CD1c-positive myeloid dendritic cell (primary cell): ENCODE results near the gene HP.
A peak's percentile ranks its signal among the peaks of the same experiment; 100 is the strongest.
"Not testable (repeated sequence)": the region's sequence is repeated elsewhere in the genome, so short reads cannot be mapped to it uniquely, and the experiment has no call there.

Experiments used
- DNase-seq: peaks from one replicate; pipeline ENCODE4 v3.0.0-alpha.2; 2016; ENCODE audit errors: extremely low spot score

HP gene

GRCh38 chr16:72043539-72043938 is 10.8 kb upstream of the HP start:
- DNase-seq, result no peak

- DNase-seq, result no peak
Observed at GRCh38 chr16:72044296-72044695, 10.0 kb upstream of the HP start.

GRCh38 chr16:72044825-72045359 is 9.4 kb upstream of the HP start:
- DNase-seq, result no peak

GRCh38 chr16:72049110-72049509 is 5.2 kb upstream of the HP start:
- DNase-seq, result no peak

GRCh38 chr16:72050769-72051464 is 3.4 kb upstream of the HP start:
- DNase-seq, result peak; percentile 13

- peak; percentile 69 for DNase-seq
Observed at GRCh38 chr16:72051818-72052217, 2.5 kb upstream of the HP start.

GRCh38 chr16:72055911-72056310 is 1.6 kb downstream of the HP start:
- DNase-seq, result no peak

- DNase-seq, result not testable (repeated sequence)
Observed at GRCh38 chr16:72057313-72057712, 3.0 kb downstream of the HP start.

- DNase-seq, result not testable (repeated sequence)
Observed at GRCh38 chr16:72059060-72059459, 4.8 kb downstream of the HP start.

- no peak for DNase-seq
Observed at GRCh38 chr16:72060405-72060804, 6.1 kb downstream of the HP start.

GRCh38 chr16:72061564-72061963 is 7.3 kb downstream of the HP start:
- no peak for DNase-seq

GRCh38 chr16:72064361-72064894 is 10.1 kb downstream of the HP start:
- DNase-seq, result no peak

GRCh38 chr16:72066747-72067146 is 12.4 kb downstream of the HP start:
- peak; percentile 34 for DNase-seq

GRCh38 chr16:72068930-72069329 is 14.6 kb downstream of the HP start:
- DNase-seq, result no peak

GRCh38 chr16:72072514-72073342 is 18.4 kb downstream of the HP start:
- DNase-seq, result no peak

GRCh38 chr16:72073560-72074230 is 19.4 kb downstream of the HP start:
- DNase-seq, result no peak

GRCh38 chr16:72075067-72075466 is 20.8 kb downstream of the HP start:
- not testable (repeated sequence) for DNase-seq

- DNase-seq, result not testable (repeated sequence)
Observed at GRCh38 chr16:72076991-72077706, 22.8 kb downstream of the HP start.

GRCh38 chr16:72083778-72084404 is 29.6 kb downstream of the HP start:
- DNase-seq, result no peak

- DNase-seq, result no peak
Observed at GRCh38 chr16:72084445-72084844, 30.1 kb downstream of the HP start.

GRCh38 chr16:72085002-72085401 is 30.7 kb downstream of the HP start:
- no peak for DNase-seq
